Endothelial cell of umbilical vein (primary cell): Measurements from ENCODE around the gene SPOP. TPM values are rescaled to one million over a fixed set of nuclear protein-coding genes. Genes with fewer than 3 reads are reported as not detected.

Experiments used
- BruUV-seq: library from RNA; stranded (reverse); fragments of 400-500 nt; replicated peaks from 2 replicates; lab custom pipeline; 2021; lab: Mats Ljungman, UMichigan
- CTCF ChIA-PET: fragments of 300-600, 350-600 bp; sonication (Branson Sonifier 250); formaldehyde crosslinking; loops from one replicate; lab custom pipeline; 2021; ENCODE audit warnings: antibody characterized with exemption, inconsistent platforms; lab: Charles Lee
- POLR2A ChIA-PET: fragments of 300-600, 350-600 bp; sonication (Branson Sonifier 250); formaldehyde crosslinking; loops from one replicate; lab custom pipeline; 2021; ENCODE audit warnings: antibody characterized with exemption, inconsistent platforms; lab: Charles Lee
- DNase-seq: peaks from one replicate; pipeline ENCODE4 v3.0.0-alpha.2; 2011; ENCODE audit warnings: low read depth, low spot score
- FAIRE-seq: peaks from 2 replicates; lab custom pipeline; 2011; peaks lifted over from hg19 to GRCh38; lab: Jason Lieb, UNC
- H2AFZ ChIP-seq: 2 replicates; pipeline ENCODE4 v1.6.0; 2012; ENCODE audit warnings: low read depth, low read length, control low read depth, inconsistent platforms
- H3K27ac ChIP-seq: 2 replicates; pipeline ENCODE4 v1.5.1; 2011; ENCODE audit warnings: low read depth, mild to moderate bottlenecking, control low read depth, low read length, moderate library complexity; ENCODE audit not compliant: insufficient read depth
- H3K27me3 ChIP-seq, 2 experiments: 2 replicates each; pipeline versions ENCODE4 v1.6.0 to v1.6.1; 2011; ENCODE audit warnings: low read length in 2 of 2, mixed read lengths in 1 of 2; ENCODE audit not compliant: control insufficient read depth in 2 of 2, insufficient read depth in 2 of 2
- H3K36me3 ChIP-seq, 2 experiments: 2 replicates in 1 of 2; 3 replicates in 1 of 2; pipeline ENCODE4 v1.5.1; 2011; ENCODE audit warnings: low read length in 2 of 2, mild to moderate bottlenecking in 1 of 2, moderate library complexity in 1 of 2; ENCODE audit not compliant: control insufficient read depth in 2 of 2, insufficient read depth in 2 of 2; ENCODE audit errors: extremely low read depth in 1 of 2
- H3K4me1 ChIP-seq: 3 replicates; pipeline ENCODE4 v1.5.1; 2011; ENCODE audit warnings: mild to moderate bottlenecking, low read length; ENCODE audit not compliant: control insufficient read depth, insufficient read depth; ENCODE audit errors: extremely low read depth
- H3K4me2 ChIP-seq: 2 replicates; pipeline ENCODE4 v1.6.1; 2011; ENCODE audit warnings: low read length, control low read depth, mixed read lengths; ENCODE audit not compliant: insufficient read depth
- H3K4me3 ChIP-seq, 3 experiments: fragments of 200-600 bp in 1 of 3; sonication (generic), shearing (Covaris generic) in 1 of 3; replicated peaks in 1 of 3; 2 replicates each; pipeline ENCODE4 v1.5.1; 2011 to 2016; ENCODE audit warnings: control low read depth in 3 of 3, low read length in 3 of 3, mild to moderate bottlenecking in 2 of 3, inconsistent platforms in 1 of 3, low read depth in 1 of 3, moderate library complexity in 1 of 3; ENCODE audit not compliant: insufficient read depth in 1 of 3
- H3K79me2 ChIP-seq: 2 replicates; pipeline ENCODE4 v1.6.0; 2012; ENCODE audit warnings: low read length, inconsistent platforms; ENCODE audit not compliant: control insufficient read depth, insufficient read depth
- H3K9ac ChIP-seq: replicated peaks from 2 replicates; pipeline ENCODE3; 2011; ENCODE audit warnings: low read length, control low read depth; ENCODE audit not compliant: insufficient read depth; ENCODE audit errors: extremely low read depth
- H3K9me1 ChIP-seq: replicated peaks from 3 replicates; pipeline ENCODE4 v1.6.0; 2011; ENCODE audit warnings: mild to moderate bottlenecking, low read length; ENCODE audit not compliant: control insufficient read depth, insufficient read depth; ENCODE audit errors: extremely low read depth
- H3K9me3 ChIP-seq: replicated peaks from 2 replicates; pipeline ENCODE4 v1.5.1; 2012; ENCODE audit warnings: low read length, inconsistent platforms; ENCODE audit not compliant: control insufficient read depth, insufficient read depth
- H4K20me1 ChIP-seq: replicated peaks from 2 replicates; pipeline ENCODE3; 2011; ENCODE audit warnings: mild to moderate bottlenecking, low read length; ENCODE audit not compliant: control insufficient read depth, insufficient read depth; ENCODE audit errors: extremely low read depth
- CTCF ChIP-seq, 2 donors: IDR thresholded peaks; 1 replicate in 1 of 2; 2 replicates in 1 of 2; pipeline ENCODE4 v1.5.1; 2011; ENCODE audit warnings: low read length in 2 of 2, mild to moderate bottlenecking in 2 of 2, moderate library complexity in 2 of 2, control low read depth in 1 of 2, inconsistent platforms in 1 of 2, low read depth in 1 of 2; ENCODE audit not compliant: insufficient read depth in 1 of 2; ENCODE audit errors: extremely low read depth in 1 of 2
- EZH2 ChIP-seq: IDR thresholded peaks from 2 replicates; pipeline ENCODE4 v1.6.1; 2012; ENCODE audit warnings: borderline replicate concordance, low read depth, mild to moderate bottlenecking, moderate library complexity, low read length, inconsistent platforms; ENCODE audit not compliant: severe bottlenecking
- MAX ChIP-seq: IDR thresholded peaks from 2 replicates; pipeline ENCODE4 v1.6.1; 2011; ENCODE audit not compliant: insufficient read depth, insufficient read length
- MYC ChIP-seq: IDR thresholded peaks from one replicate; pipeline ENCODE4 v1.6.1; 2011; ENCODE audit warnings: mild to moderate bottlenecking, low read depth, low read length
- POLR2A ChIP-seq: IDR thresholded peaks from 2 replicates; pipeline ENCODE4 v1.6.1; 2012; ENCODE audit warnings: low read depth, mild to moderate bottlenecking, control low read depth, low read length
- dilution Hi-C: fragments of 300-500 bp; cut with MboI; formaldehyde crosslinking; loops from one replicate; pipeline ENCODE4 v1.15.0; 2019; ENCODE audit warnings: low sequenced_read_pairs; ENCODE audit not compliant: extremely low pct_ligation_motif_present
- intact Hi-C: fragments of 100-400 bp; cut with micrococcal nuclease; formaldehyde crosslinking; loops from one replicate; pipeline ENCODE4 v1.10.0; 2022
- polyA plus RNA-seq, 4 experiments: library from polyadenylated mRNA; depleted of rRNA in 3 of 4; stranded (reverse) in 3 of 4; unstranded in 1 of 4; fragments of >200 nt; gene quantifications; 2 replicates each; pipeline versions ENCODE4 v1.2.1 to v1.2.3, GENCODE V29; 2011 to 2012; ENCODE audit warnings: missing spikeins in 1 of 4
- total RNA-seq: library from RNA; stranded (reverse); gene quantifications from 2 replicates; pipeline ENCODE4 v1.2.3, GENCODE V29; 2021

The SPOP gene
- total and polyA plus RNA-seq, 2 donors (not counting 3 experiments of a cell fraction or from before 2014, with no cell fraction given) = 46.9 to 61.0 TPM

GRCh38 chr17:49576088-49576916 is 101.6 kb downstream of the SPOP start:
- Histone ChIP-seq H3K9me3 (no peaks in the 10 kb centered on the region), H3K9me1 (no peaks in the 10 kb centered on the region), H3K79me2 (no peaks in the 10 kb centered on the region), H4K20me1 (no peaks in the 10 kb centered on the region), H3K9ac (no peak overlapping the region), H3K4me3 (peak overlapping the region; percentile 58 to 70 (median 62)), H2AFZ (peak overlapping the region; percentile 98), H3K4me1 (peaks cover 13% of the 10 kb centered on the region), H3K4me2 (peak overlapping the region; percentile 70), H3K27me3 (peaks cover 2 to 8% of the 10 kb centered on the region in 2 experiments), H3K36me3 (no peaks in the 10 kb centered on the region), H3K27ac (no peak overlapping the region)
- CTCF ChIA-PET = interaction anchor here (0.5 to 14.0 kb wide), 16 partner anchors 9 to 420 kb away, joined by 3 to 786 read pairs (median 4); partner anchors contain the start of genes SLC35B1 and SPOP
- intact Hi-C loops (no loop called here), dilution Hi-C loops (no loop called here)
- peak; percentile 69 for FAIRE-seq
- no TSS peak for BruUV-seq
- TF ChIP-seq POLR2A (peak; percentile 41), MAX (no peak), EZH2 (peak; percentile 3)
- POLR2A ChIA-PET = no interaction called here
- DNase-seq = peak; percentile 43

GRCh38 chr17:49575679-49576087 is 102.2 kb downstream of the SPOP start, which contains the start of gene NXPH3:
NXPH3 (plus strand) TSS chr17:49575871; CDS start chr17:49576220, 349 bp downstream.
- TF ChIP-seq MYC (no peak), CTCF (IDR thresholded peaks at IDR 0.05; ENCODE audit: extremely low read depth in 1 of 2, insufficient read depth in 1 of 2, low read depth in 1 of 2, low read length in 2 of 2) (peak; percentile 40 to 66)
- Histone ChIP-seq H3K36me3 (no peaks in the 10 kb centered on the region), H4K20me1 (no peaks in the 10 kb centered on the region), H3K79me2 (no peaks in the 10 kb centered on the region), H3K9me3 (no peaks in the 10 kb centered on the region), H3K9ac (no peak within 1 kb of the TSS), H3K4me3 (peak within 1 kb of the TSS; percentile 58 to 70 (median 62)), H3K27ac (no peak within 1 kb of the TSS), H3K4me1 (peaks cover 13% of the 10 kb centered on the region), H3K27me3 (peaks cover 4 to 8% of the 10 kb centered on the region in 2 experiments), H2AFZ (peak within 1 kb of the TSS; percentile 98), H3K4me2 (peak within 1 kb of the TSS; percentile 70), H3K9me1 (no peaks in the 10 kb centered on the region)
- POLR2A ChIA-PET = no interaction called here
- peak; percentile 42 for DNase-seq
- intact Hi-C loops (loop anchor here (1.0 kb wide), 1 partner anchor 120 kb away; no protein-coding TSS in a partner anchor), dilution Hi-C loops (no loop called here)
- FAIRE-seq = no peak
- CTCF ChIA-PET = interaction anchor here (0.6 to 14.0 kb wide), 15 partner anchors 8 to 290 kb away, joined by 3 to 786 read pairs (median 5); partner anchors contain the start of genes SLC35B1 and SPOP
- BruUV-seq = no TSS peak
